ENCODE results near the gene MAN1A1. TPM values are rescaled to one million over a fixed set of nuclear protein-coding genes. Genes with fewer than 3 reads are reported as not detected.

MAN1A1 gene
- total RNA-seq, 2 experiments from 2014 or later, result 34.8 to 38.4 TPM

DNA sequence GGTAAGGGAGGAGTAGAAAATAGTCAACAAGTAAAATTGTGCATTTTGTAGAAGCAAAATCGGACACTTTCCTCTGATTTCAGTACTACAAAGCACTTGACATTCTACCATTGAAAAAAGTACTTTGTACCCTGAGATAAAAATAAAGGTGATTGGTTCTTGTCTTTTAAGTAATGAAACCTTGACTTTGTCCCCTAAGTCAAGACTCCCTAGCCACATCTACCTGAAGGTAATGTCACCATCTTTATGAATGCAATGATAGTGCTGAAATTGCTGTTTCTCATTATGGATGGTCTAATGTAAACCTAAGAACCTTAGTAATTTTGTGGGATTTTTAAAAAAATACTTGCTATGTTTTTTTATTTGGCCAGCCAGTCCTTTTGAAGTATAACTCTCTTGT, 2.4 kb upstream of the MAN1A1 start:
- Mint-ChIP-seq H3K27ac (no peak overlapping the region), H3K36me3 (peaks cover 13% of the 10 kb centered on the region), H3K4me3 (no peak overlapping the region), H3K27me3 (no peaks in the 10 kb centered on the region), H3K9me3 (ENCODE audit: low read depth) (no peaks in the 10 kb centered on the region), H3K4me1 (peaks cover 21% of the 10 kb centered on the region)
- DNase-seq (no peak), ATAC-seq (no peak)
- CTCF ChIA-PET, result interaction anchor here (2.3 kb wide), 1 partner anchor 204 kb away, joined by 14 read pairs; no protein-coding TSS in a partner anchor

- H3K9me3 Mint-ChIP-seq (ENCODE audit: low read depth), result no peaks in the 10 kb centered on the region
- peak overlapping the region; percentile 89 for H3K27ac Mint-ChIP-seq
- DNase-seq (no peak), ATAC-seq (no peak)
- H3K4me3 Mint-ChIP-seq, result peak overlapping the region; percentile 91
- H3K4me1 Mint-ChIP-seq, result peaks cover 32% of the 10 kb centered on the region
- H3K27me3 Mint-ChIP-seq, result no peaks in the 10 kb centered on the region
- CTCF ChIA-PET, result interaction anchor here (0.7 to 2.3 kb wide), 16 partner anchors 9 to 391 kb away, joined by 3 to 14 read pairs (median 4); no protein-coding TSS in a partner anchor
- peaks cover 18% of the 10 kb centered on the region for H3K36me3 Mint-ChIP-seq
Observed at GRCh38 chr6:119350952-119351372, 1.4 kb upstream of the MAN1A1 start.

DNA sequence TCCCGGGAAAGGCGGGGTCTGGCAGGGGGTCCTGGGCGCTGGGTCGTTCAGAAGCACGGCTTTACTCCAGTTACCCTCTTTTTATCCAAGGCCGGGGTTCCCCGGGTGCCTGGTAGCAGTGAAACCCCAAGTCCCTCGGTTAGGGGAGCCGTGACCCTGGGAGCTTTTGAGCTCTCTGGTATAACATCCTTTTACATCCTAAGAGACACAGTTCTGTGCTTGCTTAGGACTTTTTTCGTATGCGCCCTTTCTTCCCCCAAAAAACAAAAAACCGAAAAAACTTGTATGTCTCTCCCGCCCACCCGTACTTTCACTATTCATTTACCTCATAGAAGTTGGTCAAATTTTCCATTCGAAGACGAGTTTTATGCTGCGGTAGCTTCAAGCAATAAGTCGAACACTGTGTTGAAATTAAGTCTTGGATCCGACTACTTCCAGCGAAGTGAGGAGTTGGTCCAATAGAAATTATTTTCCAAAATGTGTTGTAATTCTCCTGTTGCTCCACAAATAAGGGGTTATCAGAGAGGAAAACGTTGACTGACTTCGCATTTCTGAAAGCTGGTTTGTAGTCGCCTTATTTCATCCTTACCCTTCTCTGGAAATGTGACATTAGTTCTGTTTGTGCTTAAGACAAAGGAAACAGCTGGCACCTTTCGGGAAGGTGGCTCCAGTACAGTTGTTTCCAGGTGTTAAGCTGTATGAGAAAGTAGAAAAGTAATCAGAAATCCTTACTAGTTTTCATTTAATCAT, 816 bp upstream of the MAN1A1 start:
- peaks cover 36% of the 10 kb centered on the region for H3K4me1 Mint-ChIP-seq
- no peaks in the 10 kb centered on the region for H3K27me3 Mint-ChIP-seq
- peak overlapping the region; percentile 89 for H3K27ac Mint-ChIP-seq
- DNase-seq, result peak; percentile 67
- peak; percentile 15 for ATAC-seq
- H3K36me3 Mint-ChIP-seq, result peaks cover 20% of the 10 kb centered on the region
- peak overlapping the region; percentile 91 for H3K4me3 Mint-ChIP-seq
- H3K9me3 Mint-ChIP-seq (ENCODE audit: low read depth), result no peaks in the 10 kb centered on the region
- CTCF ChIA-PET, result interaction anchor here (0.7 to 2.3 kb wide), 17 partner anchors 9 to 628 kb away, joined by 3 to 14 read pairs (median 4); no protein-coding TSS in a partner anchor

GRCh38 chr6:119348748-119349360, 707 bp downstream of the MAN1A1 start:
- H3K4me1 Mint-ChIP-seq, result peaks cover 47% of the 10 kb centered on the region
- DNase-seq, result peak; percentile 62
- H3K27ac Mint-ChIP-seq, result peak overlapping the region; percentile 89
- peak; percentile 5 for ATAC-seq
- CTCF ChIA-PET, result interaction anchor here (1.8 to 4.2 kb wide), 6 partner anchors 11 to 220 kb away, joined by 5 to 35 read pairs (median 15); no protein-coding TSS in a partner anchor
- H3K36me3 Mint-ChIP-seq, result peaks cover 27% of the 10 kb centered on the region
- peak overlapping the region; percentile 91 for H3K4me3 Mint-ChIP-seq
- H3K9me3 Mint-ChIP-seq (ENCODE audit: low read depth), result no peaks in the 10 kb centered on the region
- H3K27me3 Mint-ChIP-seq, result no peaks in the 10 kb centered on the region

DNA sequence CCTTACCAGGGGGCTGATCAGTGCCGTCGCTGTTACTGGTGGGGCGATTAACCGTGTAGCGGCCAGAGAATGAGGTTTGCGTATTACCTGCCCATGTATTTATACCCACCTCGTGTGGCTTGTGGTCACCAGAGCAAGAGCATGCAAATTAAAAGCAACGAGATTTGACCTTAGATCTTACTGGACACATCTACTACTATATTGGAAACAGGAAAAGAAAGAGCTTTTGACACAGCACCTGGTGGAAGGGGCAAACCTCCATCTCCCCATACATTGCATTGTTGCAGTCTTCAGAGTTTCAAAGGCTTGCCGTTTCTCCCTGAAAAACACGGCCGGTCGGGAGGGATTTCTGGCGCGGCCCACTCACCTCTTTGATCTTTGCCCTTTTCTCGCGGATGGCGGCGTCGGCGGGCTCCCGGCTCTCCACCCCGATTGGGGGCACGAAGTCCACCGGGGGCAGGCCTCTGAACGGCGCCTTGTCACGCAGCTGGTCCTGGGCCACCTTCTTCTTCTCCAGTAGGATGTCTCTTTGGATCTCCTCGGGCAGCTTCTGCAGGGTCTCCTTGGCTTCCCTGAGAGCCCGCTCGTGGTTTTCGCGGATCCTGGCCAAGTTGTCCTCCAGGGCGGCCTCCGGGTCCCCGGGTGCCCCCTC, 1.3 kb downstream of the MAN1A1 start:
- Mint-ChIP-seq H3K27me3 (no peaks in the 10 kb centered on the region), H3K36me3 (peaks cover 33% of the 10 kb centered on the region), H3K27ac (peak overlapping the region; percentile 86), H3K4me1 (peaks cover 52% of the 10 kb centered on the region), H3K9me3 (ENCODE audit: low read depth) (no peaks in the 10 kb centered on the region), H3K4me3 (peak overlapping the region; percentile 91)
- CTCF ChIA-PET, result interaction anchor here (1.0 to 4.2 kb wide), 8 partner anchors 10 to 321 kb away, joined by 3 to 35 read pairs (median 12); no protein-coding TSS in a partner anchor
- ATAC-seq, result no peak
- peak; percentile 63 for DNase-seq

GRCh38 chr6:119347466-119348095, 2.0 kb downstream of the MAN1A1 start:
- Mint-ChIP-seq H3K4me1 (peaks cover 56% of the 10 kb centered on the region), H3K9me3 (ENCODE audit: low read depth) (no peaks in the 10 kb centered on the region), H3K27ac (peak overlapping the region; percentile 86), H3K36me3 (peaks cover 36% of the 10 kb centered on the region), H3K27me3 (no peaks in the 10 kb centered on the region), H3K4me3 (peak overlapping the region; percentile 91)
- no peak for ATAC-seq
- CTCF ChIA-PET, result interaction anchor here (0.8 to 4.2 kb wide), 11 partner anchors 9 to 321 kb away, joined by 3 to 35 read pairs (median 5); no protein-coding TSS in a partner anchor
- peak; percentile 69 for DNase-seq

- peaks cover 59% of the 10 kb centered on the region for H3K4me1 Mint-ChIP-seq
- H3K27me3 Mint-ChIP-seq, result no peaks in the 10 kb centered on the region
- peaks cover 41% of the 10 kb centered on the region for H3K36me3 Mint-ChIP-seq
- no peak for ATAC-seq
- H3K27ac Mint-ChIP-seq, result peak overlapping the region; percentile 86
- DNase-seq, result no peak
- H3K9me3 Mint-ChIP-seq (ENCODE audit: low read depth), result no peaks in the 10 kb centered on the region
- peak overlapping the region; percentile 91 for H3K4me3 Mint-ChIP-seq
- CTCF ChIA-PET, result interaction anchor here (0.7 to 4.2 kb wide), 12 partner anchors 9 to 225 kb away, joined by 3 to 35 read pairs (median 4); no protein-coding TSS in a partner anchor
Observed at GRCh38 chr6:119346936-119347335, 2.6 kb downstream of the MAN1A1 start.

DNA sequence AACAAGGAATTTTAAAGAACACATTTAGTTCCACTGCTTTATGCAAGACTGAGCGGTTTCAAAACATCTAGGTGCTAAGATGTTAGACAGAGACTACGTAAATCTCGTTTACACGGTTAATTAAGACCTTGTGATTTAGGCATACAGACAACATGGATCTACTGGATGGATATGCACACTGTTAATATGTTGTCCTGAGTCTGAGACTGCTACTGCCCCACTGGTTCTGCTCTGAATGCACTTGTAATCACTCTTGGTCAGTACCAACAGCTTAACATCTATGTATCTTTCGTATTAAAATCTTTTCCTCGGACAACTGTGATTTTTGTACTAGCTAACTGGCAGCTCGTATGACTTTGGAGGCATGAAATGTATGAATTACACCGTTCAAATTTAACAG, 3.1 kb downstream of the MAN1A1 start:
- H3K27ac Mint-ChIP-seq, result peak overlapping the region; percentile 79

DNA sequence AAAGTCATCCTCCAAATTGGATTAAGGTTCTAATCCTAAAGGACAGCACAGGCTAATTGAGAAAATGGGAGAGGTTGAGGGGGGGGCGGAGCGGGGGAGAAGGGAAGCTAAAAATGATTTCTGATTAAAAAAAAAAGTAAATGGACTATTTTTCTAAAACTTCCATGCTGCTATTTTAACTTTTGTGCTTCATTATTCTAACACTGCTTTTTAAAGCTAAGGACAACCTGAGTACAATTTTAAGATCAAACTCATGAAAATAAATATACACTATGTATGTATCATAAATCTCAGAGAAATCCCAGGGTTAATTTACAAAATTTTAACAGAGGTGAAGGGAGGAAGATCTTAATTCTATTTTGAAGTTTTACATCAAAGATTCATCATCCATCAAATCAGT, 4.4 kb downstream of the MAN1A1 start:
- Mint-ChIP-seq H3K27ac (peak overlapping the region; percentile 18), H3K36me3 (peaks cover 47% of the 10 kb centered on the region), H3K4me1 (peaks cover 69% of the 10 kb centered on the region), H3K9me3 (ENCODE audit: low read depth) (no peaks in the 10 kb centered on the region), H3K27me3 (no peaks in the 10 kb centered on the region), H3K4me3 (peak overlapping the region; percentile 91)
- CTCF ChIA-PET, result interaction anchor here (0.7 to 4.2 kb wide), 4 partner anchors 8 to 216 kb away, joined by 3 to 26 read pairs (median 15); no protein-coding TSS in a partner anchor
- ATAC-seq (no peak), DNase-seq (no peak)

More for the DNA sequence above, 3.1 kb downstream of the MAN1A1 start:
- Mint-ChIP-seq H3K27me3 (no peaks in the 10 kb centered on the region), H3K4me3 (peak overlapping the region; percentile 91), H3K36me3 (peaks cover 42% of the 10 kb centered on the region), H3K4me1 (peaks cover 58% of the 10 kb centered on the region), H3K9me3 (ENCODE audit: low read depth) (no peaks in the 10 kb centered on the region)
- DNase-seq, result no peak
- no peak for ATAC-seq
- CTCF ChIA-PET, result interaction anchor here (0.7 to 4.2 kb wide), 7 partner anchors 13 to 224 kb away, joined by 3 to 35 read pairs (median 13); no protein-coding TSS in a partner anchor

- Mint-ChIP-seq H3K36me3 (peaks cover 50% of the 10 kb centered on the region), H3K4me3 (peak overlapping the region; percentile 22)
Observed at GRCh38 chr6:119344306-119344705, 5.3 kb downstream of the MAN1A1 start.

GRCh38 chr6:119343573-119344146, 5.9 kb downstream of the MAN1A1 start:
- Mint-ChIP-seq H3K4me1 (peaks cover 81% of the 10 kb centered on the region), H3K9me3 (ENCODE audit: low read depth) (no peaks in the 10 kb centered on the region), H3K36me3 (peaks cover 55% of the 10 kb centered on the region), H3K27me3 (no peaks in the 10 kb centered on the region), H3K4me3 (peak overlapping the region; percentile 22), H3K27ac (peak overlapping the region; percentile 63)
- ATAC-seq, result peak; percentile 7
- CTCF ChIA-PET, result interaction anchor here (0.6 to 2.2 kb wide), 7 partner anchors 10 to 214 kb away, joined by 3 to 17 read pairs (median 5); no protein-coding TSS in a partner anchor
- DNase-seq, result no peak

More at GRCh38 chr6:119344306-119344705, 5.3 kb downstream of the MAN1A1 start:
- ATAC-seq (no peak), DNase-seq (no peak)
- CTCF ChIA-PET, result interaction anchor here (1.0 to 2.2 kb wide), 4 partner anchors 11 to 207 kb away, joined by 3 to 17 read pairs (median 6); no protein-coding TSS in a partner anchor
- H3K27me3 Mint-ChIP-seq, result no peaks in the 10 kb centered on the region
- H3K4me1 Mint-ChIP-seq, result peaks cover 75% of the 10 kb centered on the region
- H3K9me3 Mint-ChIP-seq (ENCODE audit: low read depth), result no peaks in the 10 kb centered on the region
- peak overlapping the region; percentile 25 for H3K27ac Mint-ChIP-seq

DNA sequence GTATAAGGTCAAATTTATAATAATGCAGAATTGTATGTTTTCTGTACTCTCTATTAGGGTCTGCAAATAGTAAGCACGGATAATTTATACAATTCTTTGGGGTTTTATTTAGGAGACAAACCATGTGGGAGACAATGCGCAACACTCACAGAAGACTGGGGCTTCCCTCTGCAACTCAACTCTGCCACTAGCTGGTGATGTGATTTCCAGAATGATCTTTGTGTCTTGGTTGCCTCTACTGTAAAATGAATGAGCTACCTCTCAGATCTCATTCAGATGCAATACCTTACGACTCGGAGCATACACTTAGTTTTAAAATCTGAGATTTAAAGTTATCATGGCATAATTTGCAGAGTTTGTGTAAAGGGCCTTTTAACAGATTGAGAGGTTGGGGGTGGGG, 6.4 kb downstream of the MAN1A1 start:
- peak overlapping the region; percentile 22 for H3K4me3 Mint-ChIP-seq
- CTCF ChIA-PET, result interaction anchor here (0.6 to 2.2 kb wide), 7 partner anchors 9 to 214 kb away, joined by 3 to 17 read pairs (median 5); no protein-coding TSS in a partner anchor
- H3K27ac Mint-ChIP-seq, result peak overlapping the region; percentile 63
- H3K36me3 Mint-ChIP-seq, result peaks cover 53% of the 10 kb centered on the region
- H3K4me1 Mint-ChIP-seq, result peaks cover 85% of the 10 kb centered on the region
- no peaks in the 10 kb centered on the region for H3K9me3 Mint-ChIP-seq (ENCODE audit: low read depth)
- H3K27me3 Mint-ChIP-seq, result no peaks in the 10 kb centered on the region
- DNase-seq (no peak), ATAC-seq (peak; percentile 40)
